HG03520 (cell line): ENCODE data around the gene ATXN1.

Experiments
- ATAC-seq: cut with Tn5 transposase; IDR thresholded peaks from one replicate; pipeline ENCODE4 v1.9.1; 2021; ENCODE audit warnings: mild to moderate bottlenecking, moderate library complexity; ENCODE audit not compliant: unreplicated experiment

Gene ATXN1

GRCh38 chr6:16254535-16254934, 506.7 kb downstream of the ATXN1 start:
- ATAC-seq = no peak

- ATAC-seq = no peak
These were observed 507.7 kb downstream of the ATXN1 start for GRCh38 chr6:16253399-16254144.

- ATAC-seq = no peak
These were observed 508.5 kb downstream of the ATXN1 start for GRCh38 chr6:16252686-16253299.

- ATAC-seq = no peak
These were observed 509.6 kb downstream of the ATXN1 start for GRCh38 chr6:16251706-16252105.

GRCh38 chr6:16249971-16250370, 511.3 kb downstream of the ATXN1 start:
- ATAC-seq = no peak
